ENCODE data around the gene SHQ1.

The SHQ1 gene

GRCh38 chr3:72803573-72803972, 44.7 kb downstream of the SHQ1 start:
- CTCF ChIA-PET, result interaction anchor here (0.6 to 0.7 kb wide), 2 partner anchors 107 to 388 kb away, joined by 3 to 4 read pairs; no protein-coding TSS in a partner anchor
- TF ChIP-seq ZBTB8A (tag by site-specific recombination; IDR thresholded peaks at IDR 0.05), result no peak
- no peak for TF ChIP-seq ZNF132 (tag by site-specific recombination; IDR thresholded peaks at IDR 0.05; ENCODE audit: borderline replicate concordance)
- TF ChIP-seq ZFP37 (tag by site-specific recombination; IDR thresholded peaks at IDR 0.05), result no peak
- TF ChIP-seq KLF7 (tag by site-specific recombination; IDR thresholded peaks at IDR 0.05; ENCODE audit: borderline replicate concordance), result no peak
- no peak for TF ChIP-seq ZNF629 (tag by site-specific recombination; IDR thresholded peaks at IDR 0.05)
- TF ChIP-seq ZNF211 (tag by site-specific recombination; IDR thresholded peaks at IDR 0.05; ENCODE audit: low read depth), result no peak
- TF ChIP-seq ZNF362 (tag by site-specific recombination; IDR thresholded peaks at IDR 0.05), result no peak
- TF ChIP-seq PRDM1 (tag by site-specific recombination; IDR thresholded peaks at IDR 0.05), result no peak
- TF ChIP-seq OVOL3 (tag by site-specific recombination; IDR thresholded peaks at IDR 0.05), result no peak
- TF ChIP-seq ZNF37A (tag by site-specific recombination; IDR thresholded peaks at IDR 0.05), result no peak
- no peak for TF ChIP-seq ZNF521 (tag by site-specific recombination; IDR thresholded peaks at IDR 0.05)
- no peak for TF ChIP-seq ZNF214 (tag by site-specific recombination; IDR thresholded peaks at IDR 0.05; ENCODE audit: borderline replicate concordance)
- no peak for TF ChIP-seq ZBTB44 (tag by site-specific recombination; IDR thresholded peaks at IDR 0.05)
- TF ChIP-seq ZSCAN30 (tag by site-specific recombination; IDR thresholded peaks at IDR 0.05), result no peak
- no peak for TF ChIP-seq ZNF488 (tag by site-specific recombination; IDR thresholded peaks at IDR 0.05)
- no peak for TF ChIP-seq ZNF596 (tag by site-specific recombination; IDR thresholded peaks at IDR 0.05)
- no peak for TF ChIP-seq ZNF580 (tag by site-specific recombination; IDR thresholded peaks at IDR 0.05)

GRCh38 chr3:72802001-72802400, 46.2 kb downstream of the SHQ1 start:
- no peaks in the 10 kb centered on the region for H3K36me3 ChIP-seq (ENCODE audit: control insufficient read depth in 2 of 2, insufficient read depth in 1 of 2, low read length in 2 of 2)
- H3K27ac ChIP-seq (ENCODE audit: extremely low read depth, low read depth, low read length), result no peak overlapping the region
- no peak for TF ChIP-seq ZNF114 (tag by site-specific recombination; IDR thresholded peaks at IDR 0.05)
- no peak for TF ChIP-seq ZNF324 (tag by site-specific recombination; IDR thresholded peaks at IDR 0.05)
- TF ChIP-seq ZNF23 (tag by site-specific recombination; IDR thresholded peaks at IDR 0.05; ENCODE audit: borderline replicate concordance), result no peak
- no peak for TF ChIP-seq ZNF223 (tag by site-specific recombination; IDR thresholded peaks at IDR 0.05)
- TF ChIP-seq ZNF169 (tag by site-specific recombination; IDR thresholded peaks at IDR 0.05), result no peak
- TF ChIP-seq ZNF239 (tag by site-specific recombination; IDR thresholded peaks at IDR 0.05), result no peak
- TF ChIP-seq ZNF10 (tag by site-specific recombination; IDR thresholded peaks at IDR 0.05), result no peak
- TF ChIP-seq ZNF133 (tag by site-specific recombination; IDR thresholded peaks at IDR 0.05), result no peak
- TF ChIP-seq KLF10 (tag by site-specific recombination; IDR thresholded peaks at IDR 0.05), result no peak
- no peak for TF ChIP-seq ZNF560 (tag by site-specific recombination; IDR thresholded peaks at IDR 0.05; ENCODE audit: borderline replicate concordance)
- no peak for TF ChIP-seq TRIM28 (IDR thresholded peaks at IDR 0.05; ENCODE audit: borderline replicate concordance, low read length)
- TF ChIP-seq MZF1 (tag by site-specific recombination; IDR thresholded peaks at IDR 0.05; ENCODE audit: borderline replicate concordance), result no peak
- no peak for TF ChIP-seq ZNF549 (tag by site-specific recombination; IDR thresholded peaks at IDR 0.05)
- no peak for TF ChIP-seq ZNF37A (tag by site-specific recombination; IDR thresholded peaks at IDR 0.05)
- H3K9me3 ChIP-seq (ENCODE audit: control insufficient read depth, insufficient read depth, low read depth, low read length), result no peaks in the 10 kb centered on the region
- CTCF ChIA-PET, result interaction anchor here (1.4 kb wide), 1 partner anchor 21 kb away, joined by 3 read pairs; no protein-coding TSS in a partner anchor
- POLR2A ChIA-PET, result no interaction called here
- H3K4me1 ChIP-seq (ENCODE audit: control insufficient read depth, insufficient read depth, low read length), result peaks cover 9% of the 10 kb centered on the region; the same call in 1 of the 2 replicates
- H3K4me3 ChIP-seq (ENCODE audit: low read depth, low read length), result no peak overlapping the region

More at GRCh38 chr3:72803573-72803972, 44.7 kb downstream of the SHQ1 start:
- Histone ChIP-seq H3K27ac (ENCODE audit: extremely low read depth, low read depth, low read length) (no peak overlapping the region), H3K4me3 (ENCODE audit: low read depth, low read length) (no peak overlapping the region), H3K9me3 (ENCODE audit: control insufficient read depth, insufficient read depth, low read depth, low read length) (no peaks in the 10 kb centered on the region), H3K36me3 (ENCODE audit: control insufficient read depth in 2 of 2, insufficient read depth in 1 of 2, low read length in 2 of 2) (no peaks in the 10 kb centered on the region), H3K4me1 (ENCODE audit: control insufficient read depth, insufficient read depth, low read length) (peaks cover 7% of the 10 kb centered on the region; the same call in 1 of the 2 replicates)
- POLR2A ChIA-PET, result no interaction called here

Data from HEK293 (cell line).